IPS-15b (cell line): ENCODE results near the gene PDSS2.

ENCODE experiments used
- H3K27me3 ChIP-seq: one replicate; pipeline ENCODE4 v1.6.1; 2013; ENCODE audit warnings: low read length; ENCODE audit not compliant: control insufficient read depth, insufficient read depth
- H3K36me3 ChIP-seq: one replicate; pipeline ENCODE4 v1.6.1; 2013; ENCODE audit warnings: low read length; ENCODE audit not compliant: control insufficient read depth, insufficient read depth
- H3K4me1 ChIP-seq: one replicate; pipeline ENCODE4 v1.6.1; 2013; ENCODE audit warnings: mild to moderate bottlenecking, low read length; ENCODE audit not compliant: control insufficient read depth, insufficient read depth
- H3K4me3 ChIP-seq: one replicate; pipeline ENCODE4 v1.5.1; 2013; ENCODE audit warnings: low read depth, low read length
- H3K9ac ChIP-seq: one replicate; pipeline ENCODE4 v1.6.1; 2013; ENCODE audit warnings: low read depth, mild to moderate bottlenecking, low read length
- H3K9me3 ChIP-seq: one replicate; pipeline ENCODE4 v1.6.1; 2013; ENCODE audit warnings: mild to moderate bottlenecking, low read length; ENCODE audit not compliant: control insufficient read depth, insufficient read depth

The PDSS2 gene

GRCh38 chr6:107244742-107245480, 214.5 kb downstream of the PDSS2 start:
- peaks cover 2% of the 10 kb centered on the region for H3K4me1 ChIP-seq
- no peak overlapping the region for H3K9ac ChIP-seq
- no peak overlapping the region for H3K4me3 ChIP-seq
- H3K9me3 ChIP-seq: no peaks in the 10 kb centered on the region
- no peaks in the 10 kb centered on the region for H3K36me3 ChIP-seq
- H3K27me3 ChIP-seq: no peaks in the 10 kb centered on the region

- Histone ChIP-seq H3K9ac (no peak overlapping the region), H3K27me3 (no peaks in the 10 kb centered on the region), H3K4me3 (no peak overlapping the region), H3K4me1 (no peaks in the 10 kb centered on the region), H3K36me3 (no peaks in the 10 kb centered on the region), H3K9me3 (no peaks in the 10 kb centered on the region)
These were observed 215.2 kb downstream of the PDSS2 start for GRCh38 chr6:107244082-107244741.

- H3K9me3 ChIP-seq: no peaks in the 10 kb centered on the region
- no peak overlapping the region for H3K4me3 ChIP-seq
- no peaks in the 10 kb centered on the region for H3K27me3 ChIP-seq
- no peaks in the 10 kb centered on the region for H3K36me3 ChIP-seq
- H3K9ac ChIP-seq: no peak overlapping the region
- H3K4me1 ChIP-seq: no peaks in the 10 kb centered on the region
These were observed 215.9 kb downstream of the PDSS2 start for GRCh38 chr6:107243471-107243870.

GRCh38 chr6:107237992-107238660, 221.2 kb downstream of the PDSS2 start:
- Histone ChIP-seq H3K4me3 (no peak overlapping the region), H3K9ac (no peak overlapping the region), H3K4me1 (no peaks in the 10 kb centered on the region), H3K9me3 (no peaks in the 10 kb centered on the region), H3K27me3 (no peaks in the 10 kb centered on the region), H3K36me3 (no peaks in the 10 kb centered on the region)

- no peaks in the 10 kb centered on the region for H3K36me3 ChIP-seq
- peaks cover 3% of the 10 kb centered on the region for H3K4me1 ChIP-seq
- no peaks in the 10 kb centered on the region for H3K27me3 ChIP-seq
- no peaks in the 10 kb centered on the region for H3K9me3 ChIP-seq
- H3K9ac ChIP-seq: no peak overlapping the region
- H3K4me3 ChIP-seq: no peak overlapping the region
These were observed 223.9 kb downstream of the PDSS2 start for GRCh38 chr6:107235511-107235910.

- no peak overlapping the region for H3K9ac ChIP-seq
- H3K27me3 ChIP-seq: no peaks in the 10 kb centered on the region
- H3K4me3 ChIP-seq: no peak overlapping the region
- peaks cover 5% of the 10 kb centered on the region for H3K4me1 ChIP-seq
- no peaks in the 10 kb centered on the region for H3K9me3 ChIP-seq
- H3K36me3 ChIP-seq: no peaks in the 10 kb centered on the region
These were observed 224.4 kb downstream of the PDSS2 start for GRCh38 chr6:107235007-107235406.

GRCh38 chr6:107231243-107231642, 228.1 kb downstream of the PDSS2 start:
- H3K36me3 ChIP-seq: no peaks in the 10 kb centered on the region
- peaks cover 5% of the 10 kb centered on the region for H3K4me1 ChIP-seq
- H3K27me3 ChIP-seq: no peaks in the 10 kb centered on the region
- no peaks in the 10 kb centered on the region for H3K9me3 ChIP-seq
- no peak overlapping the region for H3K4me3 ChIP-seq
- no peak overlapping the region for H3K9ac ChIP-seq

- Histone ChIP-seq H3K9me3 (no peaks in the 10 kb centered on the region), H3K27me3 (no peaks in the 10 kb centered on the region)
These were observed 228.9 kb downstream of the PDSS2 start for GRCh38 chr6:107230448-107230847.

GRCh38 chr6:107230024-107230423, 229.3 kb downstream of the PDSS2 start:
- H3K4me1 ChIP-seq: peaks cover 5% of the 10 kb centered on the region
- no peaks in the 10 kb centered on the region for H3K36me3 ChIP-seq
- H3K27me3 ChIP-seq: no peaks in the 10 kb centered on the region
- H3K9ac ChIP-seq: no peak overlapping the region
- no peaks in the 10 kb centered on the region for H3K9me3 ChIP-seq
- no peak overlapping the region for H3K4me3 ChIP-seq

More at GRCh38 chr6:107230448-107230847, 228.9 kb downstream of the PDSS2 start:
- H3K4me1 ChIP-seq: peaks cover 5% of the 10 kb centered on the region
- H3K9ac ChIP-seq: no peak overlapping the region
- no peaks in the 10 kb centered on the region for H3K36me3 ChIP-seq
- no peak overlapping the region for H3K4me3 ChIP-seq

- H3K36me3 ChIP-seq: no peaks in the 10 kb centered on the region
- H3K4me1 ChIP-seq: peaks cover 5% of the 10 kb centered on the region
- no peaks in the 10 kb centered on the region for H3K9me3 ChIP-seq
- no peaks in the 10 kb centered on the region for H3K27me3 ChIP-seq
- no peak overlapping the region for H3K4me3 ChIP-seq
- no peak overlapping the region for H3K9ac ChIP-seq
These were observed 230.6 kb downstream of the PDSS2 start for GRCh38 chr6:107228754-107229153.

GRCh38 chr6:107221519-107221918, 237.8 kb downstream of the PDSS2 start:
- Histone ChIP-seq H3K9ac (no peak overlapping the region), H3K4me1 (peaks cover 8% of the 10 kb centered on the region), H3K4me3 (no peak overlapping the region), H3K9me3 (no peaks in the 10 kb centered on the region), H3K36me3 (no peaks in the 10 kb centered on the region), H3K27me3 (no peaks in the 10 kb centered on the region)

- H3K27me3 ChIP-seq: no peaks in the 10 kb centered on the region
- no peak overlapping the region for H3K4me3 ChIP-seq
- H3K4me1 ChIP-seq: peaks cover 8% of the 10 kb centered on the region
- H3K36me3 ChIP-seq: no peaks in the 10 kb centered on the region
- H3K9ac ChIP-seq: no peak overlapping the region
- H3K9me3 ChIP-seq: no peaks in the 10 kb centered on the region
These were observed 239.5 kb downstream of the PDSS2 start for GRCh38 chr6:107219851-107220250.
